NCI-H2029 (cell line): ENCODE data around the gene S100A12.

Experiments
- DNase-seq: peaks from one replicate; lab custom pipeline; 2025; lab: John Stamatoyannopoulos, UW

Gene S100A12

DNA sequence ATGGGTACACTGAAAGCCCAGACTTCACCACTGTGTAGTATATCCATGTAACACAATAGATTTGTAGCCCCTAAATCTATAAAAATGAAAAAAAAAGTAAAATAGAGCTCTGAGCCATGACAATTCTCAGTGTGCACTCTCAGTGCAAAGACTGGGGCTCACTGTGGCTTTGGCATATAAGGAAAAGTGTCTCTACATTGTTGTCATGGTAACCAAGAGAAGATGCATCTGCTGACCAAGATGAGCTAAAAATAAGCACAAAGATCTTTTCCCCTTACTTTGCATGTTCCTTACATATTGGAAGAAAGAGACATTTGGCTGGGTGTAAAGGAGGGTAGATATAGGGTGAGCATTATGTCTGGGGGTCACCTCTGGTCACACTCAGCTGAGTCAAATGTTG is 38.8 kb downstream of the S100A12 start:
- DNase-seq: no peak

DNA sequence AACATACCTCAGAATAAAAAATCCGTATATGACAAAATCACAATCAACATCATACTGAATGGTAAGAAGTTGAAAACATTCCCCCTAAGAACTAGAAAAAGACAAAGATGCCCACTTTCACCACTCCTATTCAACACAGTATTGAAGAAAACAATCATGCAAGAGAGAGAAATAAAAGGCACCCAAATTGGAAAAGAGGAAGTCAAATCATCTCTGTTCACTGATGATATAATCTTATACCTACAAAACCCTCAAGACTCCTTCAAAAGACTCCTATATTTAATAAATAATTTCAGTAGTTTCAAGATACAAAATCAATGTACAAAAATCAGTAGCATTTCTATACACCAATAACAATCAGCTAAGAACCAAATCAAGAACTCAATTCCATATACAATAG is 41.5 kb downstream of the S100A12 start:
- no peak for DNase-seq

DNA sequence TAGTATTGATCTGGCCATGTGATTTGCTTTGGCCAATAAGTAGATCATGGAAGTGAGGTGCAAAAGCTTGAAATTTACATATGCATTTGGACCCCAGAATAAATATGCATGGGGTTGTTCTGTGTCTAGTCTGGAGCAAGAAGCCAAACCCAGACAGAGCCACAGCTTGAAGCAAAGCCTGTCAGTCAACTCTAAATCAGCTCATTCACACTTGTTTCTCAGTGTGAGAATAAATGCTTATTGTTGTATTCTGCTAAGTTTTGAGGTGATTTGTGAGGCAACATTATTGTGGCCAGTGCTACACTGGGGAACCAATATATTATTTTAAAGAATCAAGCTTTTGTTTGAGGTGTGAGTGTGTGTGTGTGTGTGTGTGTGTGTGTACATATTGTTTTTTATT is 50.5 kb downstream of the S100A12 start:
- DNase-seq: no peak
